Heart left ventricle (tissue), 13 donors: ENCODE data around the gene FNDC5.

ENCODE experiments used
- CTCF ChIP-seq, 12 donors: fragments of 200-600 bp; sonication (generic) in 4 of 12; IDR thresholded peaks; one replicate each; pipeline versions ENCODE4 v1.5.0 to v1.8.0; 2018 to 2022; ENCODE audit warnings: antibody characterized with exemption in 12 of 12, mild to moderate bottlenecking in 5 of 12
- POLR2A ChIP-seq, 2 donors: fragments of 450-650 bp; IDR thresholded peaks; one replicate each; pipeline ENCODE4 v1.6.1; 2017; ENCODE audit warnings: antibody characterized with exemption in 2 of 2, mild to moderate bottlenecking in 2 of 2, moderate library complexity in 2 of 2
- donor health status: ischemic (EF 13 %, LVEDD 7.1; RV severe dilation, severe dysfunction).
- donor health status: DM: no; HTN: yes; CAD: no.
- donor health status: DM: no; HTN: no; CAD: no.
- donor health status: ischemic (EF 25% LVEDD 6.9; RV normal size, moderate dysfunction).
- donor health status: ischemic (EF 25% LVEDD 5.7; RV mildly dilated, moderate dysfunction).
- donor health status: ischemic (EF 35%, LVEDD 5.7; RV mildly dilated, moderate dysfunction).
- donor health status: nonischemic (EF 11% LVEDD 7.7; RV severe dilation, severe dysfunction).
- donor health status: DM: yes; HTN: yes; CAD: no.
- donor health status: PGD.
- donor health status: ischemic (EF 29% LVEDD 5.4; RV normal size, mild dysfunction).
- donor health status: nonischemic (EF 23%, LVEDD 6.1; RV moderate dilation, normal function).

DNA sequence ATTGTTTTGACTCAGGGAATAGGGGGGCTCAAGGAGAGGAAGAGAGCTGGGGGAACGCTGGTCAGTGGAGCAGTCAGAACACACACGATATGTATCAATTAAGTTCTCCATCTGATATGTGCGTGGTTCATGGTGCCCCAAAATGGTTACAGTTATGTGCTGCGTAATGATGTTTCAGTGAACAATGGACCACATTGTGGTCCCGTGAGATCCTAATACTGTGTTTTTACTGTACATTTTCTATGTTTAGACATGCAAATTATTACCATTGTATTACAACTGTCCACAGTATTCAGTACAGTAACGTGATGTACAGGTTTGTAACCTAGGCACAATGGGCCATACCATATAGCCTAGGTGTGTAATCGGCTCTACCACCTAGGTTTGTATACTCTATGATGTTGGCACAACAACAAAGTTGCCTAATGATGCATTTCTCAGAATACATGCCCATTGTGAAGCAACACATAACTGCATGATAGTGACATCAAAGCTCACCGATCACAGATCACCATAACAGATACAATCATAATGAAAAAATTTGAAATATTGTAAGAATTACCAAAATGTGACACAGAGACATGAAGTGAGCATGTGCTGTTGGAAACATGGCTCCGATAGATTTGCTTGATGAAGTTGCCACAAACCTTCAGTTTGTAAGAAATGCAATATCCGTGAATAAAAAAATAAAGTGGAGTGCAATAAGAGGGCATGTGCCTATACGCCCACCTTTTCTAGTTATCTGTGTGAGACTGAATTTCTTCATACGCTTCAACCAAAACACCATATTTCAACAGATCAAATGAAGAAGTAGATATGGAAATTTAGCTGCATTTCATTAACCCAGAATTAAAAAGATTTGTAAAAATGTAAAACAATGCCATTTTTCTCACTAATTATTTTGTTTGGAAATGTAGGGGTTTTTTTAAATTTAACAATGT is 45.3 kb upstream of the FNDC5 start:
- TF ChIP-seq CTCF (IDR thresholded peaks at IDR 0.05) (no peak), POLR2A (IDR thresholded peaks at IDR 0.05) (no peak)
